ENCODE results near the gene PXK.

DNA sequence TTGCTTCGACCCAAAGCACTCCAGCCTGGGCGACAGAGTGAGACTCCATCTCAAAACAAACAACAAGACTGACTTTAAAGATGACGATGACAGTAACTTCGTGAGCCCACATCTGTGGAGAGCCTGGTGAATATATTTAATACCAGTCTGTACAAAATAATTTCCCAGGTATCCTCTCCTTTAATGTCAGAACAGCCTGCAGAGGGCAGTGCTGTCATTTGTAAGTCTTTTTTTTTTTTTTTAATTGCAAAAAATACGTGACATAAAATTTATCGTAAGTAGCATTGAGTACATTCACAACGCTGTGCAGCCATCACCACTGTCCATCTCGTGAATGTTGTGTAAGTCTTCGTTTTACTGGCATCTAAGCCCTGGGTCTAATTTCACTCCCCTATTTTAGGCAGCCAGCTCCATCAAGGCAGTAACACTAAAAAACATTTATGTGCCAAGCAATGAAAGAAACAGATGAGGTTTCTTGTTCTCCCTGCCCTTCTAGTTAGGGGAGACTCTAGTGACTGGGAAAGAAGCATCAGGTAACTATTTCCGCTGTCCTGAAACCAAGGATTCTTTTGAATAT is 25.0 kb upstream of the PXK start:
- TF ChIP-seq, protein P1, sequence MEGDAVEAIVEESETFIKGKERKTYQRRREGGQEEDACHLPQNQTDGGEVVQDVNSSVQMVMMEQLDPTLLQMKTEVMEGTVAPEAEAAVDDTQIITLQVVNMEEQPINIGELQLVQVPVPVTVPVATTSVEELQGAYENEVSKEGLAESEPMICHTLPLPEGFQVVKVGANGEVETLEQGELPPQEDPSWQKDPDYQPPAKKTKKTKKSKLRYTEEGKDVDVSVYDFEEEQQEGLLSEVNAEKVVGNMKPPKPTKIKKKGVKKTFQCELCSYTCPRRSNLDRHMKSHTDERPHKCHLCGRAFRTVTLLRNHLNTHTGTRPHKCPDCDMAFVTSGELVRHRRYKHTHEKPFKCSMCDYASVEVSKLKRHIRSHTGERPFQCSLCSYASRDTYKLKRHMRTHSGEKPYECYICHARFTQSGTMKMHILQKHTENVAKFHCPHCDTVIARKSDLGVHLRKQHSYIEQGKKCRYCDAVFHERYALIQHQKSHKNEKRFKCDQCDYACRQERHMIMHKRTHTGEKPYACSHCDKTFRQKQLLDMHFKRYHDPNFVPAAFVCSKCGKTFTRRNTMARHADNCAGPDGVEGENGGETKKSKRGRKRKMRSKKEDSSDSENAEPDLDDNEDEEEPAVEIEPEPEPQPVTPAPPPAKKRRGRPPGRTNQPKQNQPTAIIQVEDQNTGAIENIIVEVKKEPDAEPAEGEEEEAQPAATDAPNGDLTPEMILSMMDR (conservative IDR thresholded peaks at IDR 0.05): peak; percentile 59
- TF ChIP-seq EZH2 (IDR thresholded peaks at IDR 0.05; ENCODE audit: low read depth): no peak
